H9 (cell line): ENCODE results near the gene IRAG1. TPM values are rescaled to one million over a fixed set of nuclear protein-coding genes. Genes with fewer than 3 reads are reported as not detected.

ENCODE experiments used
- DNase-seq: peaks from one replicate; pipeline ENCODE4 v3.0.0-alpha.2; 2017
- H2AFZ ChIP-seq: one replicate; pipeline ENCODE4 v1.6.1; 2013; ENCODE audit warnings: mild to moderate bottlenecking, low read length, control low read depth, moderate library complexity
- H2AK5ac ChIP-seq: 2 replicates; pipeline ENCODE4 v1.6.1; 2013; ENCODE audit warnings: low read length, control low read depth, mixed read lengths; ENCODE audit not compliant: insufficient read length
- H2BK120ac ChIP-seq: one replicate; pipeline ENCODE4 v1.6.1; 2013; ENCODE audit warnings: low read depth, mild to moderate bottlenecking, low read length, control low read depth, inconsistent platforms; ENCODE audit not compliant: poor library complexity, severe bottlenecking
- H2BK12ac ChIP-seq: 2 replicates; pipeline ENCODE4 v1.6.1; 2013; ENCODE audit warnings: low read length, control low read depth, mixed read lengths, low read depth; ENCODE audit not compliant: insufficient read length
- H2BK15ac ChIP-seq: 2 replicates; pipeline ENCODE4 v1.6.1; 2013; ENCODE audit warnings: low read depth, low read length, control low read depth
- H2BK20ac ChIP-seq: one replicate; pipeline ENCODE4 v1.6.1; 2013; ENCODE audit warnings: low read depth, mild to moderate bottlenecking, low read length, control low read depth, inconsistent platforms; ENCODE audit not compliant: poor library complexity, severe bottlenecking
- H2BK5ac ChIP-seq: 2 replicates; pipeline ENCODE4 v1.6.1; 2013; ENCODE audit warnings: low read length, control low read depth, mixed read lengths; ENCODE audit not compliant: insufficient read length
- H3K14ac ChIP-seq: 2 replicates; pipeline ENCODE4 v1.6.1; 2013; ENCODE audit warnings: low read length, control low read depth; ENCODE audit not compliant: insufficient read depth
- H3K18ac ChIP-seq: 2 replicates; pipeline ENCODE4 v1.6.1; 2013; ENCODE audit warnings: low read depth, mild to moderate bottlenecking, mixed read lengths, low read length, control low read depth; ENCODE audit not compliant: insufficient read length
- H3K23ac ChIP-seq: 2 replicates; pipeline ENCODE4 v1.6.1; 2013; ENCODE audit warnings: low read length, control low read depth, mixed read lengths, low read depth; ENCODE audit not compliant: insufficient read length
- H3K23me2 ChIP-seq: 2 replicates; pipeline ENCODE4 v1.6.1; 2013; ENCODE audit warnings: low read depth, mild to moderate bottlenecking, mixed read lengths, low read length, control low read depth; ENCODE audit not compliant: insufficient read length, poor library complexity, severe bottlenecking
- H3K27ac ChIP-seq: 2 replicates; pipeline ENCODE4 v1.5.1; 2013; ENCODE audit warnings: low read length, control low read depth, mixed read lengths, low read depth; ENCODE audit not compliant: insufficient read length
- H3K27me3 ChIP-seq: 2 replicates; pipeline ENCODE4 v1.6.1; 2013; ENCODE audit warnings: low read length, control low read depth, inconsistent platforms; ENCODE audit not compliant: insufficient read depth
- H3K4ac ChIP-seq: 2 replicates; pipeline ENCODE4 v1.6.1; 2013; ENCODE audit warnings: low read depth, mild to moderate bottlenecking, control low read depth, inconsistent platforms, low read length, moderate library complexity
- H3K4me1 ChIP-seq: 2 replicates; pipeline ENCODE4 v1.6.1; 2013; ENCODE audit warnings: low read length, control low read depth, inconsistent platforms; ENCODE audit not compliant: insufficient read depth
- H3K4me2 ChIP-seq: 2 replicates; pipeline ENCODE4 v1.6.1; 2013; ENCODE audit warnings: low read length, control low read depth, mixed read lengths; ENCODE audit not compliant: insufficient read length, insufficient read depth
- H3K56ac ChIP-seq: 2 replicates; pipeline ENCODE4 v1.6.1; 2013; ENCODE audit warnings: low read depth, mild to moderate bottlenecking, mixed read lengths, low read length, control low read depth; ENCODE audit not compliant: insufficient read length
- H3K79me1 ChIP-seq: 2 replicates; pipeline ENCODE4 v1.6.1; 2013; ENCODE audit warnings: low read depth, mild to moderate bottlenecking, moderate library complexity, low read length, control low read depth, inconsistent platforms; ENCODE audit not compliant: insufficient read depth, poor library complexity, severe bottlenecking
- H3K79me2 ChIP-seq: 2 replicates; pipeline ENCODE4 v1.6.1; 2013; ENCODE audit warnings: low read length, control low read depth, inconsistent platforms; ENCODE audit not compliant: insufficient read depth
- H3K9ac ChIP-seq: 2 replicates; pipeline ENCODE4 v1.6.1; 2013; ENCODE audit warnings: low read length, control low read depth, mixed read lengths; ENCODE audit not compliant: insufficient read length; ENCODE audit errors: extremely low read depth
- H3K9me3 ChIP-seq: one replicate; pipeline ENCODE4 v1.6.1; 2013; ENCODE audit warnings: low read depth, low read length, inconsistent platforms; ENCODE audit not compliant: control insufficient read depth
- H3T11ph ChIP-seq: one replicate; pipeline ENCODE4 v1.6.1; 2013; ENCODE audit warnings: mild to moderate bottlenecking, low read length, control low read depth, inconsistent platforms
- H4K20me1 ChIP-seq: one replicate; pipeline ENCODE4 v1.6.1; 2013; ENCODE audit not compliant: control insufficient read depth, insufficient read length, insufficient read depth
- H4K5ac ChIP-seq: 2 replicates; pipeline ENCODE4 v1.6.1; 2013; ENCODE audit warnings: low read depth, mild to moderate bottlenecking, mixed read lengths, low read length, control low read depth; ENCODE audit not compliant: insufficient read length
- H4K8ac ChIP-seq: replicated peaks from 2 replicates; pipeline ENCODE4 v1.6.1; 2013; ENCODE audit warnings: low read length, control low read depth, mixed read lengths, low read depth; ENCODE audit not compliant: insufficient read length
- H4K91ac ChIP-seq: 2 replicates; pipeline ENCODE4 v1.6.1; 2013; ENCODE audit warnings: low read depth, mild to moderate bottlenecking, moderate library complexity, mixed read lengths, low read length, control low read depth; ENCODE audit not compliant: insufficient read length
- H3K27ac Mint-ChIP-seq, 3 experiments: 2 replicates in 2 of 3; 3 replicates in 1 of 3; pipeline ENCODE4 v1.8.0; 2020 to 2021; ENCODE audit warnings: mixed read lengths in 3 of 3, mild to moderate bottlenecking in 1 of 3, moderate library complexity in 1 of 3
- H3K27me3 Mint-ChIP-seq: 2 replicates; pipeline ENCODE4 v1.8.0; 2021; ENCODE audit warnings: low read depth, mild to moderate bottlenecking, moderate library complexity, mixed read lengths
- H3K36me3 Mint-ChIP-seq, 3 experiments: 2 replicates in 2 of 3; 3 replicates in 1 of 3; pipeline ENCODE4 v1.8.0; 2020 to 2021; ENCODE audit warnings: low read depth in 3 of 3, mixed read lengths in 3 of 3; ENCODE audit not compliant: insufficient read depth in 1 of 3
- H3K4me1 Mint-ChIP-seq, 2 experiments: 2 replicates each; pipeline ENCODE4 v1.8.0; 2020; ENCODE audit warnings: mixed read lengths in 2 of 2
- H3K4me3 Mint-ChIP-seq, 2 experiments: 2 replicates in 1 of 2; 3 replicates in 1 of 2; pipeline ENCODE4 v1.8.0; 2020 to 2021; ENCODE audit warnings: mild to moderate bottlenecking in 2 of 2, mixed read lengths in 2 of 2, moderate library complexity in 1 of 2
- H3K9me3 Mint-ChIP-seq, 2 experiments: 2 replicates in 1 of 2; 3 replicates in 1 of 2; pipeline ENCODE4 v1.8.0; 2020; ENCODE audit warnings: mild to moderate bottlenecking in 2 of 2, mixed read lengths in 2 of 2, moderate library complexity in 1 of 2
- CTCF ChIP-seq: fragments of 200-600 bp; sonication (generic); conservative IDR thresholded peaks from 3 replicates; pipeline ENCODE4 v1.8.0; 2021; ENCODE audit warnings: antibody characterized with exemption, mild to moderate bottlenecking
- WGBS: extraction: QIAGEN DNeasy Blood & Tissue Kit; methylation state at CpG from one replicate; pipeline ENCODE4 v1.1.7; 2013; ENCODE audit warnings: missing lambda C conversion rate, low lambda C conversion rate, mixed read lengths; ENCODE audit not compliant: insufficient read length; ENCODE audit errors: extremely low coverage; 5-methylcytosine and 5-hydroxymethylcytosine counted together
- total RNA-seq: library from RNA; stranded (reverse); gene quantifications from 2 replicates; pipeline ENCODE4 v1.2.1, GENCODE V29; 2021

The IRAG1 gene
- total RNA-seq, 1 experiment from 2014 or later = 2.4 TPM

GRCh38 chr11:10735481-10736475, 42.2 kb upstream of the IRAG1 start:
- Histone ChIP-seq H4K20me1 (no peaks in the 10 kb centered on the region), H3K4me2 (peak overlapping the region; percentile 39), H3K9ac (no peak overlapping the region), H3K27ac (no peak overlapping the region), H3K18ac (no peak overlapping the region), H2BK15ac (no peak overlapping the region), H3K4me1 (no peaks in the 10 kb centered on the region), H2AFZ (peak overlapping the region; percentile 53), H3K9me3 (no peaks in the 10 kb centered on the region), H3K79me1 (no peaks in the 10 kb centered on the region), H3K79me2 (no peaks in the 10 kb centered on the region), H2BK12ac (no peak overlapping the region), H2BK20ac (no peak overlapping the region), H3K4ac (no peak overlapping the region), H2AK5ac (no peak overlapping the region), H3K14ac (no peak overlapping the region), H3K23ac (no peak overlapping the region), H3K27me3 (no peaks in the 10 kb centered on the region), H2BK5ac (no peak overlapping the region), H4K91ac (no peak overlapping the region), H3K23me2 (peaks cover 3% of the 10 kb centered on the region), H4K8ac (no peak overlapping the region), H2BK120ac (no peak overlapping the region), H4K5ac (no peak overlapping the region), H3T11ph (no peak overlapping the region), H3K56ac (no peak overlapping the region)
- peak; percentile 99 for TF ChIP-seq CTCF
- Mint-ChIP-seq H3K4me1 (peaks cover 7 to 12% of the 10 kb centered on the region in 2 experiments), H3K27ac (peak overlapping the region in 2 of 3 experiments; percentile 84 to 90; a peak in 3 of 7 replicates), H3K9me3 (no peaks in the 10 kb centered on the region; a peak in 1 of 5 replicates), H3K27me3 (peaks cover 4% of the 10 kb centered on the region), H3K36me3 (no peaks in the 10 kb centered on the region; a peak in 1 of 7 replicates), H3K4me3 (peak overlapping the region; percentile 59 to 68)
- no CpG with 5 or more reads among the region's 21 CpGs for WGBS
- DNase-seq = peak; percentile 97
